Measurements from ENCODE around the gene WNT3A.

DNA sequence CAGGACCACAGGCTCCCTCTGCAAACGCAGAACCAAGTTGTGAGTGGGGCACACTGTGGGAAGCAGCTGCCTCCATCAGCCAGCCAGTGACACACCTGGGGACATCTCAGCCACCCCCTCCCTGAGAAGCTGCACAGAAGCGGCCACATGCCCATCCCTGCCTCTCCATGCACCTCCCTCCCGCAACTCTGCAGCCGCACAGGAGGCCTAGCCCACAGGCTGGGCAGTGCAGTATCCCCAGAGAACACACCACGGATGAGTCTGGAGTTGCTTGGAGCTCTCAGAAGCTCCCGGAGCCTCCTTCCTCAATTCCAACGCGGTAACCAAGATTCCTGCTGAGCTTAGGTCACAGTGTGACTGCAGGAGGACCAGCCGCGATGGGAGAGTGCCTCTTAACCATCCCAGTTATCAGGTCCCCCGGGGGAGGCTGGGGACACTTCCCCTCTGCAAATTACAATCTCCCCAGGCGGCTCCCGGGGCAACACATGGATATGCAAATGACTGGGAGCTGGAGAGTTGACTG lies 1.2 kb upstream of the WNT3A start:
- TF ChIP-seq CTCF (IDR thresholded peaks at IDR 0.05) (no peak), POLR2A (IDR thresholded peaks at IDR 0.05) (no peak)
